GM18907 (cell line): ENCODE data around the gene PAQR7.
A peak's percentile ranks its signal among the peaks of the same experiment; 100 is the strongest.

Experiments
- ATAC-seq: cut with Tn5 transposase; IDR thresholded peaks from one replicate; pipeline ENCODE4 v1.9.1; 2021; ENCODE audit warnings: mild to moderate bottlenecking, moderate library complexity; ENCODE audit not compliant: unreplicated experiment

The PAQR7 gene

DNA sequence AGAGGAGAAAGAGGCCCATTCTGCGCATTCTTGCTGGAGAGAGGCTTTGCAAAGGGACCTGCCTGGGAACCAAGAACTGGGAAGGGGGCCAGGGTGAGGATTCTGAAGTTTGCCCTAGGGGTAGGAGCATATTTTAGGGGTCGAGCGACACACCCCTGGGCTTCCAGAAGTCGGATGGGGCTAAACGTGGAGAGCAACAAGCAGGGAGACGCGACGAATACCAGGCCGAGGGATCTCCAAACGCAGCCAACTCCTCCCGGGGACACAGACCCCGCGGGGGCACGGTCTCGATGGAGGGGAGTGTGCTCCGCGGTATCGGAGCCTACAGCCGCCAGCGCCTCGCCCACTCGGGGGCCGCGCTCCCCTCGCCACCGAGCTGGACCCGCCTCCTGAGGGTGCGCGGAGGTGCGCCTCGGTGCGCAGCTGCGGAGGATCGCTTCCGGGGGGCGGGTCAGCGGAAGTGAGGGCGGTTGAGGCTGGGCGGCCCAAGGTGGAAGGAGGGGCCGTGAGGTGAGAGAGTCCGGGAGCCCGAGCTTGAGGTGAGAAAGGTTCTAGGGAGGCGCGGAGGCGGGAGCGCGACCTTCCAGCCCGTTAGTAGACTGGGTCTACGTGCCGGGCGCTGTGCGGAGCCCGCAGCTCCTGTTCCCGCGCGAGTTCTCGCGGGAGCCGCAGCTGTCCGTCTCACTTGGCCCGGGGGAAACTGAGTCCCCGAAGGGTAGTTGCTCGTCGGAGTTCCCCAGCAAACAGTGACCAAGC lies 55.8 kb downstream of the PAQR7 start, which contains the start of gene MTFR1L:
Gene MTFR1L, plus strand, starts transcription at position 464 of the 756 bp plus-strand sequence. CDS start 3,151 bp downstream, outside the sequence.
- peak; percentile 85 for ATAC-seq

GRCh38 chr1:25818569-25818968 lies 56.9 kb downstream of the PAQR7 start:
- no peak for ATAC-seq

DNA sequence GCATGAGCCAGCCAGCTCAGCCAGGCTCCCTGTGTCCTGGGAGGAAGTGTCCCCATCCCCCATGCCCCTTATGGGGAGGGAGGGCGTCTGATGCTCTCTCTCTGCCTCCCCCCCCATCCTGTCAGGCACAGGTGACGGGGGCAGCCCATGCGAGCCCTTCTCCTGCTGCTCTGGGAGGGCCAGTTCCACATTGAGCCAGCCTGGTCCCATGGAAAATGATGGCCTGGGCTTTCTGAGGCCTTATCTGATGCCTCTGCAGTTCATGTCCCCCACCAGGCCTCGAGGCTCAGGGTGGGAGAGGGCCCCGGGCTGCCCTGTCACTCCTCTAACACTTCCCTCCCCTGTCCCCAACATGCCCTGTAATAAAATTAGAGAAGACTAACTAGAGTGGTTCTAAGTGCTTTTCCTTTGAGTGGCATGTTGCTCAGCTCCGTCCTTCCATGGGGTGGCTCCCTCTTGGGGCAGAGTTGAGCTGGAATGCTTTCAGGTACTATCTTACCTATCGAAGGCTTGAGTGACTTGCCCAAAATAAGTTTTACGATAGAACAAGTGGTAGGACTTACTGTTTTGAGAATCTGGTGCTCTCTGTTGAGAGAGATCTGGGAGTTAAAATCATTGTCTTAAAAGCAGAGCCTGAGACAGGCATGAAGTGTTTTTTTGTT lies 57.5 kb downstream of the PAQR7 start:
- ATAC-seq = no peak

DNA sequence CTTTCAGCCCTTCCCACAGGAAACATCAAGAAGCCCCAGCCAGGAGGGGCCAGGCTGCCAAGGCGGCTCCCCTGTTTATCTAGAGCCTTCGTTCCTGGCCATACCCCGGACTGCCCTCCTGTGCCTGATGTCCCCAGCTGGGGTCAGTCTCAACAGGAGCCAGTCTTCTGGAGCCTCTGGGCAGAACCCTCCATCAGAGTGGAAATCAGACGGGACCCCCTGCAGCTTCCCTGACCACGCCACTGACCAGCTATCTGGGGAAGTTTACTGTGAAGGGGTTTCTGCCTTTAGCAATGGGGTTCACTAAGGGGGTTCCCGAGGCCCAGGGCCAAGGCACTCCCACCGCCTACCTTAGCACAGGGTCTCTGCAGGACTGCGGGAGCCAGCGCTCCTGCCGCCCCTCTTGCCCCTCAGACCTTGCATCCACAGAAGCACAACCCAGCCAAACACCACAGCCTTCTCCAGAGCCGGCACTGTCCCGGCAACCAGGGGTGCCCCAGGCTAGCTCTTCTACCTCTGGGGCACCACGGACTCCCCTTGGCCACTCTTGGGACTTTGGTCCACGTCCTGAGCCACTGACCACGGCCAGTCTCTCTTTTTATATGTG lies 59.3 kb downstream of the PAQR7 start:
- ATAC-seq = no peak

GRCh38 chr1:25815208-25816111 lies 60.0 kb downstream of the PAQR7 start:
- ATAC-seq = no peak

DNA sequence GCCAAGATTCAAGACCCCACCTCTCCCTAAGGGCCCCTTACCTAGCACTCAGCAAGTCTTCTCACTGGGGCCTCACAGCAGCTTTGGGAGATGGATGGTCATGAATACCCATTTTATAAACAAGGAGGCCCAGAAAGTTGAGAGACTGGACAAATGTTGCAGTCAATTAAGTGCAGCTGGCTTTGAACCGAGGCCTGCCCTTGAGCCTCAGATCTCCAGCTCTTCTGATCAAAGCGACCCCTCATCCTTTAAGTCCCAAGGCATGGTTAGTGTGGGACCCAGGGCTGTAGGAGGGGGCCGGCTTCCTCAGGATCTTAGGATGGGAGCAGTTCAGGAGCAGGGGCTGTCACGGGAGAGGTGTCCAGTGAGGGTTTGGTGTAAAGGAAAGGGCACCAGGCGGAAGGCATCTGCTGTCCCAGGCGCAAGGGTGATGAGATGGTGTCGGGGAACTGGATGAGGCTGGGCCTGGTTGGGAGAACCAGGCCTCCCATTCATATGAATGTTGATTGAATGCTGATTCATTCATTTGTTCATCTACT lies 60.9 kb downstream of the PAQR7 start:
- no peak for ATAC-seq

DNA sequence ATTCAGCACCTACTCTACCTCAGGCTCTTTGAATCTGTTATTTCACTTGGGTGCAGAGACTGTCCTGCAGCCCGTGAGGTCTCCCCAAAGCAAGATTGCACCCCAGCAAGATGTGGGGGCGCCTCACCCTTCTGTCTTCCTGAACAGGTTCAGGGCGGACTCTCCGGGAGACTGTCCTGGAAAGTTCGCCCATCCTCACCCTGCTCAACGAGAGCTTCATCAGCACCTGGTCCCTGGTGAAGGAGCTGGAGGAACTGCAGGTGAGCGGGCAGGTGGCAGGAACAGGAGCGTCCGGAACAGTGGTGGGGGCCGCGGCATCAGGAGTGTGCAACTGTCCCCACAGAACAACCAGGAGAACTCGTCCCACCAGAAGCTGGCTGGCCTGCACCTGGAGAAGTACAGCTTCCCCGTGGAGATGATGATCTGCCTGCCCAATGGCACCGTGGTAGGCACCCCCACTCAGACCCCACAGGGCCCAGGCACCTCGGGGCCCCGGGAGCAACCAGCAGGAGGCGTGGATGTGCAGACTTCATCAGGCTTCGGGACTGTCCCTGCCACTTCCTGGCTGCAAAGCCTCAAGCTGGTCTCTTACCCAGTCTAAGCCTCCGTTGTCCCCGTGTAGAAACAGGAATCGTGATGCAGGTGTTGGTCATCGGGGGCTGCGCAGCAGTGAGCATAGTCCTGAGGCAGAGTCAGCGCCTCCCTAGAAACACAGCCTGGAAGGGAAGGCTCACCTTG lies 61.6 kb downstream of the PAQR7 start:
- no peak for ATAC-seq

- no peak for ATAC-seq
Observed at GRCh38 chr1:25813071-25813733, 62.3 kb downstream of the PAQR7 start.
